Measurements from ENCODE around the gene PROSER2. TPM values are rescaled to one million over a fixed set of nuclear protein-coding genes. Genes with fewer than 3 reads are reported as not detected.
"Not testable (repeated sequence)": the region's sequence is repeated elsewhere in the genome, so short reads cannot be mapped to it uniquely, and the experiment has no call there.

Gene PROSER2
- total RNA-seq, 2 experiments from 2014 or later, result 0.24 to 0.31 TPM

DNA sequence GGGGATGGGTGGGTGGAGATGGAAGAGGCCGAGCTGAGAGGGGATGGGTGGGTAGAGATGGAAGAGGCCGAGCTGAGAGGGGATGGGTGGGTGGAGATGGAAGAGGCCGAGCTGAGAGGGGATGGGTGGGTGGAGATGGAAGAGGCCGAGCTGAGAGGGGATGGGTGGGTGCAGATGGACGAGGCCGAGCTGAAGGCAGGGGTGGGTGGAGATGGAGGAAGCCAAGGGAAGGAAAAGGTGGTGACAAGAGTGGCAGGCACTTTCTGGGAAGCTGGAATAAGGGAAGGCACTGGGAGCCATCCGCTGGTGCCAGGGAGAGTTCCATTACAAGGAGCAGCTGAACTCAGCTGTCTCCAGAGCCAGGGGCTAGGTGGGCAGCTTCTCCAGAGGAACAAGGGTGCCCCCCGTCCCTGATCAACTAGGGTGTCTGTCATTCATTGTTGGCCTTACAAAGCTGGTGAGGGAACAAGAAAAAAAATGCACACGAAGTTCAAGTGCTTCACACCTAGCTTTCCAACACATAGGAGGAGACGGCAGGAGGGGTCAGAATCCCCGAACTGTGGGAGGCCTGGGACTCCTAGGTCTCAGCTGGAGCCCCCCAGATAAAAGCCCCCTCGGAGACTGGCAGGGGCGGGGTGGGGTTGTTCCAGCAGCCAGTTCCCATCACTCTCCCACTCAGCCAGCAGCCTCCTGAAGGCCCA lies 62.4 kb downstream of the PROSER2 start:
- no peak for DNase-seq
- H3K4me3 Mint-ChIP-seq, result no peak overlapping the region
- H3K9me3 Mint-ChIP-seq, result no peaks in the 10 kb centered on the region
- H3K27ac Mint-ChIP-seq, result no peak overlapping the region
- ChIA-PET POLR2A (no interaction called here), CTCF (interaction anchor here (1.4 kb wide), 1 partner anchor 14 kb away, joined by 3 read pairs; no protein-coding TSS in a partner anchor)
- intact Hi-C loops (cut with micrococcal nuclease), result no loop called here
- H3K36me3 Mint-ChIP-seq, result no peaks in the 10 kb centered on the region
- H3K4me1 Mint-ChIP-seq (ENCODE audit: low read depth), result peaks cover 5% of the 10 kb centered on the region
- H3K27me3 Mint-ChIP-seq, result no peaks in the 10 kb centered on the region

DNA sequence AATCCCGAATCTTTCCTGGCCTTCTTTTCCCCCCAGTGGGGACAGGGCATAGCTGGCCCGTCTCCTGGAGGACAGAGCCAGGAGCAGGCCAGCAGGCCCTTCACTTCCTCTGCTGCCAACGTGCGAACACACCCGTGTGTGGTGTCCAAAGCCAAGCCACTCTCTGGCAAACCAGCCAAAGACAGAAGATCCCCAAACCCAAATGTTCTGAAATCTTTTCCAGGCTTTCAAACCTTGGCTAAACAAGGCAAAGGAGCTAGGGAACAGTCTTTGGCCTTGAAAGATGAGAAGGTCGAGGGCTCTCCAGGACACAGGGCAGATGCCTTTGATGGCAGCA lies 63.0 kb downstream of the PROSER2 start:
- Mint-ChIP-seq H3K9me3 (no peaks in the 10 kb centered on the region), H3K27ac (no peak overlapping the region), H3K4me1 (ENCODE audit: low read depth) (peaks cover 5% of the 10 kb centered on the region), H3K4me3 (no peak overlapping the region), H3K27me3 (no peaks in the 10 kb centered on the region), H3K36me3 (no peaks in the 10 kb centered on the region)
- ChIA-PET POLR2A (no interaction called here), CTCF (interaction anchor here (1.4 kb wide), 1 partner anchor 14 kb away, joined by 3 read pairs; no protein-coding TSS in a partner anchor)
- intact Hi-C loops (cut with micrococcal nuclease), result no loop called here
- DNase-seq, result no peak

DNA sequence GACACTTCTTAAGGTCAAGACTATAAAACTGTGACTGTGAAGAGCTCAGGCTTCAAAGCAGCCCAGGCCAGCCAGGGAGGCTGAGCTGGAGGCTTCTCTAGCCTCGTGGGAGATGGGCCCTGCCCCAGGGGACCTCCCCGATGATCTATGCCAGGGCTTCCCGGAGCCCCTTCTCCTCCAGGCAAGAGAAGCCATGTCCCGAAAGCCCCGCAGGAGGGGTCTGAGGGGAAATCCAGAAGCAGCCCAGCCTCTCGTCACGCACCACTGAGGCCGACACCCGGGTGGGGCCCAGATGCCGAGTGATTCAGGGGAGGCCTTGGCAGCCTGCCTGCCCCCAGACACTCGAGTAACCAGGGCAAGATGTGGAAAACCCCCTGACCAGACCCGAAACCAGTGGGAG lies 63.7 kb downstream of the PROSER2 start:
- Mint-ChIP-seq H3K36me3 (no peaks in the 10 kb centered on the region), H3K4me3 (no peak overlapping the region), H3K4me1 (ENCODE audit: low read depth) (peaks cover 5% of the 10 kb centered on the region), H3K27ac (no peak overlapping the region), H3K9me3 (no peaks in the 10 kb centered on the region), H3K27me3 (no peaks in the 10 kb centered on the region)
- intact Hi-C loops (cut with micrococcal nuclease), result no loop called here
- CTCF ChIA-PET, result interaction anchor here (0.6 kb wide), 1 partner anchor 70 kb away, joined by 4 read pairs; no protein-coding TSS in a partner anchor
- POLR2A ChIA-PET, result no interaction called here
- DNase-seq, result no peak

DNA sequence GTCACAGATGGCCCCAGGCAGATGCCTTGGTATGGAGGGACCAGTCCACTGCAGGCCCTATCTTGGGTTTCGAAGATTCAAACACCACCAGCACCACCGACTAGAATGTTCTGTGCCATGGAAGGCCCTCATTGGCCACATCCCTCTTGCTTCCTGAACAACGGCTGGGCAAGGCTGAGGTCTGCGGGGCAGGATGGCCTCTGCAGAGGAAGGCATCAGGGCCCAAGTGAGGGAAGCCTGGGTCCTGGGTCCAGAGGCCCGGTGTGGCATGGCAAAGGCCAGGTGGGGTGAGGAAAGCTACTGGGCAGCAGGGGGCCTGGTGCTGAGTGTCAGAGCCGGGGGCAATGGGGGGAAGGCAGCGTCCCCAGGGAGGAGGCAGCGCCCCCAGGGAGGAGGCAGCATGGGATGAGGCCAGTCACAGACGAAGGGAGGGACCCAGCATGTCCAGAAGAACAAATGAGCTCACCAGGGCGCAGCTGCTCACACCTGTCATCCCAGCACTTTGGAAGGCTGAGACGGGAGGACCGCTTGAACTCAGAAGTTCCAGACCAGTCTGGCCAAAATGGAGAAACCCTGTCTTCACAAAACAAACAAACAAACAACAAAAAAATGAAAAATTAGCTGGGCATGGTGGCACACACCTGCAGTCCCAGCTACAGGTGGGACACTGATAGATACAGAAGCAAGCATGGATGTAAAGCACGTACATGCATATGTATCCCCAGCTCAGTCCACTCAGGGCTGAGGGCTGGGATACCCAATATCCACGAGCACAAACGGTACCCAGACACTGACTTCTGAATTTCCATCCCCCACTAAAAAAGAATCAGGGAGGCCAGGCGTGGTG lies 64.4 kb downstream of the PROSER2 start:
- H3K36me3 Mint-ChIP-seq, result no peaks in the 10 kb centered on the region
- no peak overlapping the region for H3K27ac Mint-ChIP-seq
- no peak overlapping the region for H3K4me3 Mint-ChIP-seq
- H3K4me1 Mint-ChIP-seq (ENCODE audit: low read depth), result peaks cover 3% of the 10 kb centered on the region
- intact Hi-C loops (cut with micrococcal nuclease), result no loop called here
- CTCF ChIA-PET, result interaction anchor here (1.1 kb wide), 1 partner anchor 68 kb away, joined by 3 read pairs; no protein-coding TSS in a partner anchor
- no peak for DNase-seq
- POLR2A ChIA-PET, result no interaction called here
- H3K9me3 Mint-ChIP-seq, result no peaks in the 10 kb centered on the region
- no peaks in the 10 kb centered on the region for H3K27me3 Mint-ChIP-seq

DNA sequence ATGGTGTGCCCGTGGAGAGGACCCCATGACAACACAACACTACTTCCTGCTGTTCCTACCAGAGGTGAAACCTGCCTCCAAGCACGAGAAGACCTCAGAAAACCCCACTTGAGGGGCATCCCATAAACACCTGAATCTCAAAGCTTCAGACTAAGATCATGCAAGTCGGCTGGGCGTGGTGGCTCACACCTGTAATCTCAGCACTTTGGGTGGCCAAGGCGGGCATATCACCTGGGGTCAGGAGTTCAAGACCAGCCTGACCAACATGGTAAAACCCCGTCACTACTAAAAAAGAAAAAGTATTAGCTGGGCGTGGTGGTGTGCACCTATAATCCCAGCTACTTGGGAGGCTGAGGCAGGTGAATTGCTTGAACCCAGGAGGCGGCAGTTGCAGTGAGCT lies 66.1 kb downstream of the PROSER2 start:
- H3K9me3 Mint-ChIP-seq; DNase-seq; POLR2A ChIA-PET; intact Hi-C loops (cut with micrococcal nuclease); H3K4me1 Mint-ChIP-seq (ENCODE audit: low read depth); H3K27ac Mint-ChIP-seq; H3K36me3 Mint-ChIP-seq; H3K4me3 Mint-ChIP-seq; H3K27me3 Mint-ChIP-seq: not testable (repeated sequence)
- CTCF ChIA-PET, result interaction anchor here (1.1 kb wide), 1 partner anchor 70 kb away, joined by 3 read pairs; no protein-coding TSS in a partner anchor

DNA sequence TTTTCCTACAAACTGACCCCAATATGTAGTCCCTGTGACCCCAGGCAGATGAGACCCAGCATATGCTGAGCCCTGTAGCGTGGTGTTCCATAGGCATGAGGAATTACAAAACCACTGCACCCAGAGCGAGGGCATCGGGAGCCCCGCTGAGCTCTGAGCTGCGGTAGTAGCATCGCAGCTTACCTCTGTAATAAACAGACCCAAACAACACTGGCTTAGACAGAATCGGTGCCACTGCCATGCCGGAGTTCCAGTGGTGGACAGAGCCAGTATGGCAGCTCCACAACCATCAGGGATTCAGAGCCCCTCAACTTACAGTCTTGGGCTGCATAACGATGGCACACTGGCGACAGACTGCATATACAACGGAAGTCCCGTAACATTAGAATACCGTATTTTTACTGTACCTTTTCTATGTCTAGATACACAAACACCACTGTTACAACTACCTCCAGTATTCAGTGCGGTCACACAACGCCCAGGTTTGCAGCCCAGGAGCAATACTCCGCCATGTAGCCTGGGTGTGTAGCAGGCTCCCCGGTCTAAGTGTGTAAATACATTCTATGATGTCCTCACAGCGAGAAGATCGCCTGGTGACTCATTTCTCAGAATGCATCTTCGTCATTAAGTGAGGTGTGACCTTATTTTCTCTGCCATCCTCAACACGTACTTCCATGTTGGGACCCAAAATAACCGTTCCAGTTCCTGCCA lies 68.8 kb downstream of the PROSER2 start:
- H3K4me1 Mint-ChIP-seq (ENCODE audit: low read depth), result no peaks in the 10 kb centered on the region
- no peaks in the 10 kb centered on the region for H3K36me3 Mint-ChIP-seq
- no peaks in the 10 kb centered on the region for H3K27me3 Mint-ChIP-seq
- H3K9me3 Mint-ChIP-seq, result no peaks in the 10 kb centered on the region
- ChIA-PET POLR2A (no interaction called here), CTCF (no interaction called here)
- no peak for DNase-seq
- intact Hi-C loops (cut with micrococcal nuclease), result no loop called here
- H3K4me3 Mint-ChIP-seq, result no peak overlapping the region
- H3K27ac Mint-ChIP-seq, result no peak overlapping the region

DNA sequence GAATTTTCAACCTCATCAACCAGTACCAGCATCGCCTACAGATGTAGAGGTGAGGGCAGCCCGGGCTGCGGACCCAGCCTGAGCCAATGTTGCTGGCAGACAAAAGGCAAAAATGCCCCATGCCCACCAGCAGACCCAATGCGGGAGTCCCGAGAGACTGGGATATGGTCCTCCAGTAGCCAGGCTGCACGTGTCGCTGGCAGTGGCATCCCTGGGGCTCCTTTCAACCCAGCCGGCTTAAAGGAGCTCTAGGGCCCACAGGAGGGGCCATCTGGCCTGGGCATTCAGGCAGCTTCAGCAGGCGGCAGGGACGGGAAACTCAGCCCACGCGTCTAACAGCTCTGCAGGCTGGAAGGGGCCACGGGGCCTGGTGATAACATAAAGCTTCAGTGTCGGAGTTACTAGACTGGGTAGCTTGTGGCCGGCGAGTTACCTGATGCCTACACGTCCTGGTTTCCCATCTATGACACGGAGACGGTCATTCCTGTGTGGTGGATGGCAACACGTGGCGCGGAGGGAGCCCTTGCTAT lies 70.7 kb downstream of the PROSER2 start:
- Mint-ChIP-seq H3K9me3 (no peaks in the 10 kb centered on the region), H3K36me3 (no peaks in the 10 kb centered on the region), H3K4me1 (ENCODE audit: low read depth) (no peaks in the 10 kb centered on the region), H3K4me3 (no peak overlapping the region), H3K27ac (no peak overlapping the region), H3K27me3 (no peaks in the 10 kb centered on the region)
- intact Hi-C loops (cut with micrococcal nuclease), result no loop called here
- DNase-seq, result no peak
- POLR2A ChIA-PET, result no interaction called here
- CTCF ChIA-PET, result no interaction called here

DNA sequence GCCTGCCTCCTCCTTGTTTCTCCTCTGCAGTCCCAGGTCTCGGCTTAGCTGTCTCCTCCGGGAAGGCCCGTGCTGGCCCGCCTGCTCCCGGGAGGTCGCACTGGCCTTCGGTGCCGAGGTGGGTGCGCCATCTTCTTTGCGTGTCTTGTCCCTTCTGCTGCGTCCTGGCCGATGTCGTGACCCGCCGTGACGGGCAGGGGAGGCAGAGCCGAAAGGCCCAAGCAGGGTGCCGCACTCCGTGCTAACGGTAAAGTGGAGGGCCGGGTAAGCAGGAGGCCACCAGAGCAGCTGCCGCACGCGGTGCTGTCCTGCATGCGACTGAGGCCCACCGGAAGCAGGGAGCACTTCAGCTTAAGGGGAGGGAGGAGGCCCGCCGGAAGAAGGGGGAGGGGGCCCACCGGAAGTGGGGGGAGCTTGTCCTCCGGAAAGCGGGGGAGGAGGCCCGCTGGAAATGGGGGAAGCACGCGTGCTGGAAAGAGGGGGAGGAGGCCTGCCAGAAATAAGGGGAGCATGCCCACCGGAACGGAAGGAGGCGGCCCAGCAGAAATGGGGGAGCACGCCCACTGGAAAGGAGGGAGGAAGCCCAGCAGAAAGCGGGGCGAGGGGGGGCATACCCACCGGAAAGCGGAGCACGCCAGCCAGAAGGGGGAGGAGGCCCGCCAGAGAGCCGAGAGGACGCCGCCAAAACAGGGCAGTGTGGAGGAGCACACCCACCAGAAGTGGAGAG lies 71.4 kb downstream of the PROSER2 start:
- ChIA-PET POLR2A (no interaction called here), CTCF (no interaction called here)
- Mint-ChIP-seq H3K27me3 (no peaks in the 10 kb centered on the region), H3K4me3 (no peak overlapping the region), H3K27ac (no peak overlapping the region), H3K4me1 (ENCODE audit: low read depth) (no peaks in the 10 kb centered on the region), H3K9me3 (no peaks in the 10 kb centered on the region), H3K36me3 (no peaks in the 10 kb centered on the region)
- intact Hi-C loops (cut with micrococcal nuclease), result no loop called here
- no peak for DNase-seq

DNA sequence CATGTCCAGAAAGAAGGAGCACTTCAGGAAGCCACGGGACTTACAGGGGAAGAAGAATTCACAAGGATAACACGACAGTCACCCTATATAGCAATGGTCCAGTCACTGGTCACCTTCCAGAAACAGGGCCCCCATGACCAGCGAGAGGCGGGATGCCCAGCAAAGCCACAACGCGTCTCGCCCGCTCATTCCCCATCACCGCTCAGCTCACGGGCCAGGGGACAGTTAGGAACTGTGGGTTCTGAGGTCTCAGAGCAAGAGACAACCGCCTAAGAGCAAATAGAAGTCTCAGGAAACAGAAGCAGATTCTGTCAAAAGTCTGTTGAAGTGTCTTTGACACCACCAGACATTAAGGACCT lies 71.9 kb downstream of the PROSER2 start:
- Mint-ChIP-seq H3K4me3 (no peak overlapping the region), H3K4me1 (ENCODE audit: low read depth) (no peaks in the 10 kb centered on the region), H3K27me3 (no peaks in the 10 kb centered on the region), H3K9me3 (no peaks in the 10 kb centered on the region), H3K27ac (no peak overlapping the region), H3K36me3 (no peaks in the 10 kb centered on the region)
- POLR2A ChIA-PET, result no interaction called here
- DNase-seq, result no peak
- CTCF ChIA-PET, result no interaction called here
- intact Hi-C loops (cut with micrococcal nuclease), result no loop called here

DNA sequence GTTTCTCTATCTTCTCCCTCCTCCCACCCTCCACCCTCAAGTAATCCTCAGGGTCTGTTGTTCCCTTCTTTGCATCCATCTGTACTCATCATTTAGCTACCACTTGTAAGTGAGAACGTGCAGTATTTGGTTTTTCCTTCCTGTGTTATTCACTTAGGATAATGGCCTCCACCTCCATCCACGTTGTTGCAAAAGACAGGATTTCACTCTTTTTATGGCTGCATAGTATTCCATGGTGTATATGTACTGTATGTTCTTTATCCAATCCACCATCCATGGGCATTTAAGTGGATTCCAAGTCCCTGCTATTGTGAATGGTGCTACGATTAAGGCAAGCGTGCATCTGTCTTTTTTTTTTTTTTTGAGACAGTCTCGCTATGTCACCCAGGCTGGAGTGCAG lies 72.4 kb downstream of the PROSER2 start:
- H3K9me3 Mint-ChIP-seq, result no peaks in the 10 kb centered on the region
- POLR2A ChIA-PET, result no interaction called here
- no peak overlapping the region for H3K4me3 Mint-ChIP-seq
- H3K27me3 Mint-ChIP-seq, result no peaks in the 10 kb centered on the region
- no peaks in the 10 kb centered on the region for H3K4me1 Mint-ChIP-seq (ENCODE audit: low read depth)
- intact Hi-C loops (cut with micrococcal nuclease), result no loop called here
- H3K36me3 Mint-ChIP-seq, result no peaks in the 10 kb centered on the region
- CTCF ChIA-PET, result no interaction called here
- no peak for DNase-seq
- H3K27ac Mint-ChIP-seq, result no peak overlapping the region

DNA sequence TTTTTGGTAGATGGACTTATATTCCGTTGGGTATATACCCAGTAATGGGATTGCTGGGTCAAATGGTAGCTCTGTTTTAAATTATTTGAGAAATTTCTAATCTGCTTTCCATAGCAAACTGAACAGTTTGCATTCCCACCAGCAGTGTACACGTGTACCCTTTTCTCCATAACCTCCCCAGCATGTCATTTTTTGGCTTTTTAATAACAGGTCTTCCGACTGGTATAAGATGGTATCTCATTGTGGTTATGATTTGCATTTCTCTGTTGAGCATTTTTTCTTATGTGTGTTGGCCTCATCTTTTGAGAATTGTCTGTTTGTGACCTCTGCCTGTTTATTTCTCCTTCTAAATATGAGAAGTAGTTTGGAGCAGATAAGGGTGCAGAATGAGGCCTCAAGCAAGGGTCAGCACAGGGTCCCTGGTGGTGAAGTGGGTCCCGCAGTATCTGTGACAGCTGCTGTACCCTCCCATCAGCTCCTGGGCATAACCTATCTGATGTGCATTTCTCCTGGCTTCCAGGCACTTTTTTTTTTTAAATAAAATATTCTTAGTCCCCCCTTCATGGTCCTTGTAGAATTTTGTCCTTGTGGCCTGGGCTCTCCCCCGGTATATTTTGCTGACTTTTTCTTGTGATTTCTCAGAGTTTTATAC lies 73.5 kb downstream of the PROSER2 start:
- POLR2A ChIA-PET, result no interaction called here
- no peak overlapping the region for H3K4me3 Mint-ChIP-seq
- H3K27me3 Mint-ChIP-seq, result no peaks in the 10 kb centered on the region

DNA sequence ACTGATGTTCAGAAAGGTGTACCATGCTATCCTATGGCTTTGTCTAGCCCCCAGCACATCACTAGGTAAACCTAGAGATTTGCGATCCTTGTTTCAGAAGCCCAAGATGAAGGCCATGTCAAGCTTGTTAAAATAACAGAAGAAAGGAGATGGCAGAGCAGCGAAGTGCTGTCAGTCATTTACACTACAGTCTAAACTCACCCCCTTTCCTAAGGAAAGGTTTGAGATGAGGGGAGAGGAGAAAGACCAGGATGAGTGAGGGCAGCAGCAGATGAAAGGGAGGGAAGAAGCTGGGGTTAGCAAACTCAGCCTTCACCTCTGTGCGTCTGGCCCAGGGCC lies 74.8 kb downstream of the PROSER2 start:
- no peak for DNase-seq
- Mint-ChIP-seq H3K36me3 (no peaks in the 10 kb centered on the region), H3K27me3 (no peaks in the 10 kb centered on the region), H3K4me3 (no peak overlapping the region), H3K27ac (no peak overlapping the region), H3K9me3 (no peaks in the 10 kb centered on the region), H3K4me1 (ENCODE audit: low read depth) (no peaks in the 10 kb centered on the region)
- ChIA-PET POLR2A (no interaction called here), CTCF (no interaction called here)
- intact Hi-C loops (cut with micrococcal nuclease), result no loop called here

More for the DNA sequence above, 73.5 kb downstream of the PROSER2 start:
- intact Hi-C loops (cut with micrococcal nuclease), result no loop called here
- no peaks in the 10 kb centered on the region for H3K9me3 Mint-ChIP-seq
- H3K36me3 Mint-ChIP-seq, result no peaks in the 10 kb centered on the region
- CTCF ChIA-PET, result no interaction called here
- no peak for DNase-seq
- H3K27ac Mint-ChIP-seq, result no peak overlapping the region
- H3K4me1 Mint-ChIP-seq (ENCODE audit: low read depth), result no peaks in the 10 kb centered on the region
